ENCODE data around the gene WTAP. TPM values are rescaled to one million over a fixed set of nuclear protein-coding genes. Genes with fewer than 3 reads are reported as not detected.

The WTAP gene
- total RNA-seq, result 100 to 1,000 TPM in 2 of 4 donors, 10 to 100 TPM in 2; 32.6 to 119 (median 88.1) TPM

GRCh38 chr6:159726918-159727716, at the start of gene WTAP:
Gene WTAP (plus strand): TSS chr6:159727506. CDS start chr6:159736266, 8,760 bp downstream.
- 0% methylated on average over 74 of the region's 93 CpGs; no CpG with 5 or more reads in 1 of the 2 donors for WGBS, 2 donors (ENCODE audit: low coverage in 1 of 2)
- Histone ChIP-seq H3K36me3 (no peaks in the 10 kb centered on the region), H3K9me3 (no peaks in the 10 kb centered on the region), H3K4me3 (peak within 1 kb of the TSS; percentile 80 to 98 (median 91)), H3K27me3 (no peaks in the 10 kb centered on the region), H3K27ac (peak within 1 kb of the TSS; percentile 96 to 100 (median 99)), H3K4me1 (peaks cover 15 to 48% (median 27%) of the 10 kb centered on the region in 4 donors)
- peak; percentile 98 for DNase-seq
- TF ChIP-seq POLR2AphosphoS5 (IDR thresholded peaks at IDR 0.05) (peak; percentile 89 to 94 (median 91)), EP300 (IDR thresholded peaks at IDR 0.05; ENCODE audit: low read depth) (no peak), POLR2A (IDR thresholded peaks at IDR 0.05) (peak; percentile 93)
- intact Hi-C loops (cut with DNase I; ENCODE audit: low total_unique reads) (loop anchor here (5.0 kb wide), 1 partner anchor 35 kb away; the partner anchor contains the start of gene SOD2), in situ Hi-C loops (cut with MboI; ENCODE audit: low pct_ligation_motif_present in 1 of 4, low pct_unique_long_range_greater_than_20kb in 1 of 4, low sequenced_read_pairs in 3 of 4) (no loop called here)

- Histone ChIP-seq H3K27me3 (no peaks in the 10 kb centered on the region), H3K36me3 (peaks cover 0 to 23% (median 5%) of the 10 kb centered on the region in 4 donors), H3K27ac (no peak overlapping the region), H3K4me3 (no peak overlapping the region), H3K4me1 (peaks cover 0 to 26% (median 3%) of the 10 kb centered on the region in 4 donors), H3K9me3 (no peaks in the 10 kb centered on the region)
- no peak for TF ChIP-seq POLR2A (IDR thresholded peaks at IDR 0.05)
- no peak for TF ChIP-seq POLR2AphosphoS5 (IDR thresholded peaks at IDR 0.05)
- TF ChIP-seq EP300 (IDR thresholded peaks at IDR 0.05; ENCODE audit: low read depth), result no peak
- TF ChIP-seq CTCF (IDR thresholded peaks at IDR 0.05), result no peak
- WGBS, 2 donors (ENCODE audit: low coverage in 1 of 2), result 86 to 99% methylated on average over 1 to 5 of the region's 5 CpGs
- intact Hi-C loops (cut with DNase I; ENCODE audit: low total_unique reads) (no loop called here), in situ Hi-C loops (cut with MboI; ENCODE audit: low pct_ligation_motif_present in 1 of 4, low pct_unique_long_range_greater_than_20kb in 1 of 4, low sequenced_read_pairs in 3 of 4) (loop anchor here in 3 of 4 donors (25.0 kb wide), 3 partner anchors 110 to 385 kb away; partner anchors contain the start of genes MRPL18 (in 2 of the 3), TCP1 (in 2 of the 3) and IGF2R (in 1 of the 3))
- no peak for DNase-seq
Observed at GRCh38 chr6:159677506-159678165, 49.7 kb upstream of the WTAP start.

- H3K27ac ChIP-seq, result no peak overlapping the region
- TF ChIP-seq EP300 (IDR thresholded peaks at IDR 0.05; ENCODE audit: low read depth) (no peak), POLR2AphosphoS5 (IDR thresholded peaks at IDR 0.05) (peak in 1 of 3 donors; percentile 21)
- H3K4me1 ChIP-seq, result peaks cover 0 to 33% (median 3%) of the 10 kb centered on the region in 4 donors
- H3K4me3 ChIP-seq, result no peak overlapping the region
- no peaks in the 10 kb centered on the region for H3K9me3 ChIP-seq
- no peaks in the 10 kb centered on the region for H3K27me3 ChIP-seq
- no peak for DNase-seq
- H3K36me3 ChIP-seq, result peaks cover 0 to 32% (median 10%) of the 10 kb centered on the region in 4 donors
- WGBS, 2 donors (ENCODE audit: low coverage in 1 of 2), result 86 to 97% methylated on average over 1 to 3 of the region's 3 CpGs
- in situ Hi-C loops (cut with MboI; ENCODE audit: low pct_ligation_motif_present in 1 of 4, low pct_unique_long_range_greater_than_20kb in 1 of 4, low sequenced_read_pairs in 3 of 4), result loop anchor here in 3 of 4 donors (25.0 kb wide), 3 partner anchors 109 to 384 kb away; partner anchors contain the start of genes MRPL18 (in 2 of the 3), TCP1 (in 2 of the 3) and IGF2R (in 1 of the 3)
- intact Hi-C loops (cut with DNase I; ENCODE audit: low total_unique reads), result no loop called here
Observed at GRCh38 chr6:159678574-159678973, 48.7 kb upstream of the WTAP start.

GRCh38 chr6:159679091-159680077, 47.9 kb upstream of the WTAP start:
- Histone ChIP-seq H3K27me3 (no peaks in the 10 kb centered on the region), H3K4me1 (peaks cover 0 to 33% (median 3%) of the 10 kb centered on the region in 4 donors), H3K36me3 (peaks cover 0 to 41% (median 13%) of the 10 kb centered on the region in 4 donors), H3K4me3 (no peak overlapping the region), H3K27ac (peak overlapping the region; percentile 1 to 29 (median 7)), H3K9me3 (no peaks in the 10 kb centered on the region)
- TF ChIP-seq POLR2AphosphoS5 (IDR thresholded peaks at IDR 0.05) (no peak), POLR2A (IDR thresholded peaks at IDR 0.05) (no peak), CTCF (IDR thresholded peaks at IDR 0.05) (no peak), EP300 (IDR thresholded peaks at IDR 0.05; ENCODE audit: low read depth) (no peak)
- in situ Hi-C loops (cut with MboI; ENCODE audit: low pct_ligation_motif_present in 1 of 4, low pct_unique_long_range_greater_than_20kb in 1 of 4, low sequenced_read_pairs in 3 of 4) (loop anchor here in 3 of 4 donors (25.0 kb wide), 3 partner anchors 108 to 383 kb away; partner anchors contain the start of genes MRPL18 (in 2 of the 3), TCP1 (in 2 of the 3) and IGF2R (in 1 of the 3)), intact Hi-C loops (cut with DNase I; ENCODE audit: low total_unique reads) (no loop called here)
- WGBS, 2 donors (ENCODE audit: low coverage in 1 of 2), result 43 to 52% methylated on average over 5 of the region's 5 CpGs
- no peak for DNase-seq

All from transverse colon (tissue), 4 donors.